PFSK-1 (cell line): ENCODE data around the gene SULT1E1.

ENCODE experiments used
- FOXP2 ChIP-seq: optimal IDR thresholded peaks from 2 replicates; pipeline ENCODE3; 2011; ENCODE audit warnings: borderline replicate concordance, control low read depth, inconsistent platforms; ENCODE audit not compliant: insufficient read depth; ENCODE audit errors: extremely low read length, extremely low read depth
- POLR2AphosphoS5 ChIP-seq: IDR thresholded peaks from 2 replicates; pipeline ENCODE4 v1.6.1; 2012; ENCODE audit warnings: low read depth, mild to moderate bottlenecking, control low read depth, low read length, moderate library complexity
- SIN3A ChIP-seq: IDR thresholded peaks from 2 replicates; pipeline ENCODE4 v1.6.1; 2012; ENCODE audit warnings: mild to moderate bottlenecking, low read length, moderate library complexity, borderline replicate concordance; ENCODE audit not compliant: insufficient read depth
- TAF1 ChIP-seq: IDR thresholded peaks from 2 replicates; pipeline ENCODE4 v1.6.1; 2012; ENCODE audit warnings: low read length, control low read depth, borderline replicate concordance; ENCODE audit not compliant: insufficient read depth
- TF ChIP-seq, protein P1 (sequence below), 2 experiments: IDR thresholded peaks; 2 replicates each; pipeline versions ENCODE4 v1.6.1 to v1.8.0; 2011 to 2012; ENCODE audit warnings: low read depth in 2 of 2, low read length in 2 of 2, control low read depth in 1 of 2, inconsistent platforms in 1 of 2, mild to moderate bottlenecking in 1 of 2, moderate library complexity in 1 of 2; ENCODE audit not compliant: insufficient read depth in 1 of 2

DNA sequence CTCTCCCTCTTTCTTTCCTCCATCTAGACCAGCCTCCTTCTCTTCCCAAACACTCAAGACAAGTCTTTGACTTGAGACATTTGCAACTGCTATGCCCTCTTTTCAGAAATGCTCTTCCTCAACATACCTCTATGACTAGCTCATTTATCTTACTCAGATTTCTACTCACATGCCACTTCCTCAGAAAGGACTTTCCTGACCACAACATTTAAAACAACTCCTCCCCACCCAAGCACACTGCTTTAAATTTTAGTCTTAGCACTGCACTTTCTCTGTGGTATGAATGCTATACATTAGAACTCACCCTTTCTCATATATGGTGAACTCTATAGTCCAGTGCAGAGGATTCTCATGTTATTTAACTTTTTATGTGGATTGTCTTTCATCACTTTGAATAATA lies 28.4 kb upstream of the SULT1E1 start:
- no peak for TF ChIP-seq POLR2AphosphoS5
- TF ChIP-seq TAF1: no peak
- no peak for TF ChIP-seq SIN3A
- TF ChIP-seq, protein P1, sequence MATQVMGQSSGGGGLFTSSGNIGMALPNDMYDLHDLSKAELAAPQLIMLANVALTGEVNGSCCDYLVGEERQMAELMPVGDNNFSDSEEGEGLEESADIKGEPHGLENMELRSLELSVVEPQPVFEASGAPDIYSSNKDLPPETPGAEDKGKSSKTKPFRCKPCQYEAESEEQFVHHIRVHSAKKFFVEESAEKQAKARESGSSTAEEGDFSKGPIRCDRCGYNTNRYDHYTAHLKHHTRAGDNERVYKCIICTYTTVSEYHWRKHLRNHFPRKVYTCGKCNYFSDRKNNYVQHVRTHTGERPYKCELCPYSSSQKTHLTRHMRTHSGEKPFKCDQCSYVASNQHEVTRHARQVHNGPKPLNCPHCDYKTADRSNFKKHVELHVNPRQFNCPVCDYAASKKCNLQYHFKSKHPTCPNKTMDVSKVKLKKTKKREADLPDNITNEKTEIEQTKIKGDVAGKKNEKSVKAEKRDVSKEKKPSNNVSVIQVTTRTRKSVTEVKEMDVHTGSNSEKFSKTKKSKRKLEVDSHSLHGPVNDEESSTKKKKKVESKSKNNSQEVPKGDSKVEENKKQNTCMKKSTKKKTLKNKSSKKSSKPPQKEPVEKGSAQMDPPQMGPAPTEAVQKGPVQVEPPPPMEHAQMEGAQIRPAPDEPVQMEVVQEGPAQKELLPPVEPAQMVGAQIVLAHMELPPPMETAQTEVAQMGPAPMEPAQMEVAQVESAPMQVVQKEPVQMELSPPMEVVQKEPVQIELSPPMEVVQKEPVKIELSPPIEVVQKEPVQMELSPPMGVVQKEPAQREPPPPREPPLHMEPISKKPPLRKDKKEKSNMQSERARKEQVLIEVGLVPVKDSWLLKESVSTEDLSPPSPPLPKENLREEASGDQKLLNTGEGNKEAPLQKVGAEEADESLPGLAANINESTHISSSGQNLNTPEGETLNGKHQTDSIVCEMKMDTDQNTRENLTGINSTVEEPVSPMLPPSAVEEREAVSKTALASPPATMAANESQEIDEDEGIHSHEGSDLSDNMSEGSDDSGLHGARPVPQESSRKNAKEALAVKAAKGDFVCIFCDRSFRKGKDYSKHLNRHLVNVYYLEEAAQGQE (IDR thresholded peaks at IDR 0.05; ENCODE audit: insufficient read depth in 1 of 2, low read depth in 2 of 2, low read length in 2 of 2): no peak
- no peak for TF ChIP-seq FOXP2
